Measurements from ENCODE around the gene POSTN.
A peak's percentile ranks its signal among the peaks of the same experiment; 100 is the strongest.

Gene POSTN

GRCh38 chr13:37598597-37598996 is at the start of gene POSTN:
TSS of gene POSTN (minus strand) at chr13:37598768. CDS start at chr13:37598726, 42 bp downstream.
- DNase-seq = peak; percentile 60

GRCh38 chr13:37647031-37647650 is 48.6 kb upstream of the POSTN start:
- no peak for DNase-seq

GRCh38 chr13:37646531-37646930 is 48.0 kb upstream of the POSTN start:
- no peak for DNase-seq

- DNase-seq = peak; percentile 6
These were observed 46.7 kb upstream of the POSTN start for GRCh38 chr13:37645181-37645740.

GRCh38 chr13:37641391-37641790 is 42.8 kb upstream of the POSTN start:
- DNase-seq = no peak

GRCh38 chr13:37640499-37640898 is 41.9 kb upstream of the POSTN start:
- DNase-seq = peak; percentile 59

GRCh38 chr13:37636701-37637100 is 38.1 kb upstream of the POSTN start:
- DNase-seq = no peak

- DNase-seq = no peak
These were observed 33.7 kb upstream of the POSTN start for GRCh38 chr13:37632294-37632693.

GRCh38 chr13:37627428-37627827 is 28.9 kb upstream of the POSTN start:
- no peak for DNase-seq

GRCh38 chr13:37621811-37622361 is 23.3 kb upstream of the POSTN start:
- DNase-seq = no peak

- DNase-seq = no peak
These were observed 20.0 kb upstream of the POSTN start for GRCh38 chr13:37618554-37618953.

GRCh38 chr13:37617173-37617572 is 18.6 kb upstream of the POSTN start:
- no peak for DNase-seq

GRCh38 chr13:37616131-37616530 is 17.6 kb upstream of the POSTN start:
- no peak for DNase-seq

- DNase-seq = no peak
These were observed 16.7 kb upstream of the POSTN start for GRCh38 chr13:37615276-37615675.

- no peak for DNase-seq
These were observed 15.1 kb upstream of the POSTN start for GRCh38 chr13:37613638-37614037.

- DNase-seq = no peak
These were observed 14.7 kb upstream of the POSTN start for GRCh38 chr13:37613236-37613635.

- DNase-seq = no peak
These were observed 10.3 kb upstream of the POSTN start for GRCh38 chr13:37608750-37609339.

GRCh38 chr13:37602733-37603381 is 4.3 kb upstream of the POSTN start:
- peak; percentile 38 for DNase-seq

- DNase-seq = peak; percentile 34
These were observed 3.3 kb upstream of the POSTN start for GRCh38 chr13:37601648-37602440.

- peak; percentile 24 for DNase-seq
These were observed 951 bp upstream of the POSTN start for GRCh38 chr13:37599519-37599918.

- DNase-seq = no peak
These were observed 1.0 kb downstream of the POSTN start for GRCh38 chr13:37597477-37598025.

- no peak for DNase-seq
These were observed 1.8 kb downstream of the POSTN start for GRCh38 chr13:37596805-37597204.

GRCh38 chr13:37595162-37595561 is 3.4 kb downstream of the POSTN start:
- DNase-seq = no peak
